PC-3 (cell line): ENCODE measurements around the gene ELF2.

Experiments
- CTCF ChIP-seq: fragments of 300-600 bp; sonication (generic); conservative IDR thresholded peaks from 2 replicates; pipeline ENCODE4 v1.5.1; 2017; ENCODE audit warnings: antibody characterized with exemption, low read depth, mild to moderate bottlenecking, low read length
- EZH2 ChIP-seq: fragments of 300-600 bp; sonication (generic); IDR thresholded peaks from one replicate; pipeline ENCODE4 v1.6.1; 2017; ENCODE audit warnings: antibody characterized with exemption, mild to moderate bottlenecking, low read length; ENCODE audit not compliant: unreplicated experiment

GRCh38 chr4:139210486-139210885, 33.5 kb upstream of the ELF2 start:
- TF ChIP-seq CTCF = no peak
- TF ChIP-seq EZH2 = no peak
